HepG2 (cell line): ENCODE measurements around the gene NDOR1. TPM values are rescaled to one million over a fixed set of nuclear protein-coding genes. Genes with fewer than 3 reads are reported as not detected.

Experiments
- BORCS8-MEF2B ChIP-seq: sonication (generic); formaldehyde crosslinking; IDR thresholded peaks from 2 replicates; pipeline ENCODE4 v1.8.0; 2022; ENCODE audit warnings: mild to moderate bottlenecking, missing genetic modification reagents
- FOXA3 ChIP-seq: IDR thresholded peaks from 2 replicates; pipeline ENCODE4 v1.6.1; 2016; ENCODE audit warnings: missing genetic modification reagents, missing compliant biosample characterization
- GRHL1 ChIP-seq: sonication (generic); formaldehyde crosslinking; conservative IDR thresholded peaks from 2 replicates; pipeline ENCODE4 v1.8.0; 2022; ENCODE audit warnings: missing genetic modification reagents
- KLF12 ChIP-seq: sonication (generic); formaldehyde crosslinking; IDR thresholded peaks from 2 replicates; pipeline ENCODE4 v1.4.0; 2020; ENCODE audit warnings: missing genetic modification reagents, borderline replicate concordance
- KMT2B ChIP-seq: IDR thresholded peaks from 2 replicates; pipeline ENCODE4 v1.6.1; 2016; ENCODE audit warnings: missing genetic modification reagents, missing compliant biosample characterization
- MAFK ChIP-seq, 2 experiments: IDR thresholded peaks in 1 of 2; conservative IDR thresholded peaks in 1 of 2; 2 replicates each; pipeline ENCODE4 v1.6.1; 2011; ENCODE audit warnings: improper control_type of control experiment in 2 of 2, low read length in 2 of 2
- NONO ChIP-seq, 2 experiments: fragments of 450-650 bp in 1 of 2; sonication (generic) in 1 of 2; formaldehyde crosslinking in 1 of 2; IDR thresholded peaks in 1 of 2; conservative IDR thresholded peaks in 1 of 2; 2 replicates each; pipeline versions ENCODE4 v1.6.1 to v1.8.0; 2017 to 2022; ENCODE audit warnings: mild to moderate bottlenecking in 1 of 2, missing genetic modification reagents in 1 of 2, moderate library complexity in 1 of 2
- POLR2A ChIP-seq, 2 experiments: IDR thresholded peaks; 2 replicates each; pipeline ENCODE4 v1.6.1; 2011; ENCODE audit warnings: low read depth in 2 of 2, low read length in 2 of 2, mild to moderate bottlenecking in 1 of 2, moderate library complexity in 1 of 2; ENCODE audit not compliant: insufficient read depth in 1 of 2
- PRDM10 ChIP-seq: sonication (generic); formaldehyde crosslinking; IDR thresholded peaks from 2 replicates; pipeline ENCODE4 v1.4.0; 2020; ENCODE audit warnings: low read depth, missing genetic modification reagents
- REPIN1 ChIP-seq: sonication (generic); formaldehyde crosslinking; IDR thresholded peaks from 2 replicates; pipeline ENCODE4 v1.8.0; 2022; ENCODE audit warnings: missing genetic modification reagents, low read depth, mild to moderate bottlenecking, borderline replicate concordance
- RNF219 ChIP-seq: sonication (generic); formaldehyde crosslinking; IDR thresholded peaks from 2 replicates; pipeline ENCODE4 v1.5.0; 2020; ENCODE audit warnings: mild to moderate bottlenecking, missing genetic modification reagents
- ZMYM2 ChIP-seq: sonication (generic); formaldehyde crosslinking; IDR thresholded peaks from 2 replicates; pipeline ENCODE4 v1.8.0; 2022; ENCODE audit warnings: mild to moderate bottlenecking, missing genetic modification reagents
- ZNF234 ChIP-seq: sonication (generic); formaldehyde crosslinking; conservative IDR thresholded peaks from 2 replicates; pipeline ENCODE4 v1.5.1; 2020; ENCODE audit warnings: mild to moderate bottlenecking, missing genetic modification reagents
- ZNF512 ChIP-seq: sonication (generic); formaldehyde crosslinking; IDR thresholded peaks from 2 replicates; pipeline ENCODE4 v1.4.0; 2020; ENCODE audit warnings: mild to moderate bottlenecking, missing genetic modification reagents
- ZNF572 ChIP-seq: sonication (generic); formaldehyde crosslinking; IDR thresholded peaks from 2 replicates; pipeline ENCODE4 v1.5.1; 2020; ENCODE audit warnings: mild to moderate bottlenecking, missing genetic modification reagents
- ZNF652 ChIP-seq: IDR thresholded peaks from 2 replicates; pipeline ENCODE4 v1.6.1; 2016; ENCODE audit warnings: low read depth, borderline replicate concordance
- ZNF878 ChIP-seq: sonication (generic); formaldehyde crosslinking; IDR thresholded peaks from 2 replicates; pipeline ENCODE4 v1.8.1; 2023; ENCODE audit warnings: mild to moderate bottlenecking, missing genetic modification reagents, moderate library complexity
- ZZZ3 ChIP-seq: sonication (generic); formaldehyde crosslinking; IDR thresholded peaks from 2 replicates; pipeline ENCODE4 v1.4.0; 2020; ENCODE audit warnings: missing genetic modification reagents, mild to moderate bottlenecking, borderline replicate concordance
- polyA plus RNA-seq, 8 experiments: library from polyadenylated mRNA; depleted of rRNA in 3 of 8; stranded (reverse) in 7 of 8; unstranded in 1 of 8; fragments of >200 nt; fragmentation: Illumina TruSeq in 4 of 8; extraction: Trizol in 4 of 8; gene quantifications; 2 replicates each; pipeline versions ENCODE4 v1.2.1 to v1.2.3, GENCODE V29; 2011 to 2016; ENCODE audit warnings: low read depth in 4 of 8, missing spikeins in 1 of 8, mixed read lengths in 1 of 8; ENCODE audit not compliant: insufficient read depth in 1 of 8
- total RNA-seq, 5 experiments: library from RNA; depleted of rRNA; stranded (reverse); fragments of >200 nt; fragmentation: Illumina TruSeq; extraction: Trizol; gene quantifications; 2 replicates each; pipeline ENCODE4 v1.2.3, GENCODE V29; 2016; ENCODE audit warnings: low read depth in 1 of 5

Gene NDOR1
- total and polyA plus RNA-seq, 2 of the 13 experiments (the other 11 are each of a cell fraction or from before 2014, with no cell fraction given), result 3.6 to 8.7 TPM

GRCh38 chr9:137223078-137223970, 17.8 kb downstream of the NDOR1 start (continued):
- TF ChIP-seq PRDM10 (CRISPR knock-in tag) (no peak), BORCS8-MEF2B (no peak), POLR2A (IDR thresholded peaks at IDR 0.05; ENCODE audit: insufficient read depth in 1 of 2, low read depth in 2 of 2, low read length in 2 of 2) (peak in 1 of 2 experiments; percentile 30; a peak in 1 of 4 replicates), KMT2B (0 out of 2 replicates have a peak, but pooled peaks have one; percentile 17), ZMYM2 (CRISPR knock-in tag) (no peak), ZNF234 (CRISPR knock-in tag) (no peak), REPIN1 (no peak), FOXA3 (peak; percentile 18; the same call in 1 of the 2 replicates), ZNF512 (no peak), RNF219 (CRISPR knock-in tag) (no peak), GRHL1 (no peak), ZNF878 (CRISPR knock-in tag) (no peak), ZZZ3 (CRISPR knock-in tag) (no peak), KLF12 (CRISPR knock-in tag) (peak; percentile 14; the same call in 1 of the 2 replicates), ZNF572 (CRISPR knock-in tag) (no peak), MAFK (conservative IDR thresholded peaks at IDR 0.05 in 1 of 2, IDR thresholded peaks at IDR 0.05 in 1 of 2; ENCODE audit: low read length in 2 of 2) (no peak), ZNF652 (CRISPR knock-in tag) (no peak), NONO (IDR thresholded peaks at IDR 0.05) (no peak), NONO (CRISPR knock-in tag; conservative IDR thresholded peaks at IDR 0.05) (peak; percentile 42)
